A673 (cell line): Measurements from ENCODE around the gene ZNF107. TPM values are rescaled to one million over a fixed set of nuclear protein-coding genes. Genes with fewer than 3 reads are reported as not detected.

Experiments used
- BruUV-seq: library from RNA; stranded (reverse); fragments of 400-500 nt; replicated peaks from 2 replicates; lab custom pipeline; 2021; lab: Mats Ljungman, UMichigan
- CTCF ChIA-PET: fragments of 300-600 bp; sonication (Branson Sonifier 250); formaldehyde crosslinking; loops from one replicate; lab custom pipeline; 2022; ENCODE audit warnings: antibody characterized with exemption; lab: Charles Lee
- POLR2A ChIA-PET: fragments of 300-600 bp; sonication (Branson Sonifier 250); formaldehyde crosslinking; loops from one replicate; lab custom pipeline; 2022; ENCODE audit warnings: antibody characterized with exemption; ENCODE audit not compliant: low non-redundant PET; lab: Charles Lee
- DNase-seq: peaks from one replicate; pipeline ENCODE4 v3.0.0-alpha.2; 2015; ENCODE audit warnings: low spot score
- H3K27ac ChIP-seq: fragments of 200-600 bp; sonication (generic); 2 replicates; pipeline ENCODE4 v1.5.1; 2016; ENCODE audit warnings: mixed run types, low read depth, mild to moderate bottlenecking, mixed read lengths, antibody characterized with exemption, low read length; ENCODE audit not compliant: poor library complexity, severe bottlenecking
- H3K27me3 ChIP-seq: fragments of 200-600 bp; sonication (generic); replicated peaks from 2 replicates; pipeline ENCODE4 v1.6.1; 2017; ENCODE audit warnings: mixed run types, low read depth, mild to moderate bottlenecking, mixed read lengths, antibody characterized with exemption, low read length; ENCODE audit not compliant: insufficient read depth, poor library complexity
- H3K36me3 ChIP-seq: fragments of 200-600 bp; sonication (generic); 2 replicates; pipeline ENCODE4 v1.6.1; 2016; ENCODE audit warnings: mixed run types, mild to moderate bottlenecking, mixed read lengths, antibody characterized with exemption, low read length; ENCODE audit not compliant: insufficient read depth, poor library complexity, severe bottlenecking
- H3K4me1 ChIP-seq: fragments of 200-600 bp; sonication (generic); 2 replicates; pipeline ENCODE4 v1.6.1; 2017; ENCODE audit warnings: mixed run types, mild to moderate bottlenecking, mixed read lengths, antibody characterized with exemption, low read length; ENCODE audit not compliant: insufficient read depth, poor library complexity, severe bottlenecking
- H3K4me3 ChIP-seq: fragments of 200-600 bp; sonication (generic); 2 replicates; pipeline ENCODE4 v1.5.1; 2016; ENCODE audit warnings: low read depth, mixed run types, mild to moderate bottlenecking, mixed read lengths, low read length; ENCODE audit not compliant: poor library complexity, severe bottlenecking
- H3K9me3 ChIP-seq: fragments of 200-600 bp; sonication (generic); 2 replicates; pipeline ENCODE4 v1.6.1; 2016; ENCODE audit warnings: mixed run types, low read depth, mild to moderate bottlenecking, mixed read lengths, antibody characterized with exemption, low read length; ENCODE audit not compliant: poor library complexity, severe bottlenecking
- EZH2 ChIP-seq: fragments of 200-600 bp; sonication (generic); IDR thresholded peaks from 2 replicates; pipeline ENCODE4 v1.6.1; 2017; ENCODE audit warnings: borderline replicate concordance, low read depth, mild to moderate bottlenecking, mixed read lengths, antibody characterized with exemption, low read length; ENCODE audit not compliant: poor library complexity, severe bottlenecking
- intact Hi-C: fragments of 100-400 bp; cut with micrococcal nuclease; formaldehyde crosslinking; loops from one replicate; pipeline ENCODE4 v1.10.0; 2022; ENCODE audit not compliant: unreplicated experiment
- total RNA-seq: library from RNA; stranded (reverse); gene quantifications from 2 replicates; pipeline ENCODE4 v1.2.3, GENCODE V29; 2021
- TF ChIP-seq, protein P1 (sequence below): fragments of 300-800, 200-600 bp; sonication (generic); conservative IDR thresholded peaks from 2 replicates; pipeline ENCODE4 v1.5.1; 2017; ENCODE audit warnings: low read depth, mild to moderate bottlenecking, antibody characterized with exemption, low read length, moderate library complexity, mixed read lengths

The ZNF107 gene
- total RNA-seq, 1 experiment from 2014 or later = 8.3 TPM

GRCh38 chr7:64632029-64632428 is 33.9 kb upstream of the ZNF107 start:
- H3K9me3 ChIP-seq = peaks cover 10% of the 10 kb centered on the region
- H3K36me3 ChIP-seq = no peaks in the 10 kb centered on the region
- H3K27me3 ChIP-seq = no peaks in the 10 kb centered on the region
- DNase-seq = no peak
- TF ChIP-seq EZH2 = no peak
- TF ChIP-seq, protein P1, sequence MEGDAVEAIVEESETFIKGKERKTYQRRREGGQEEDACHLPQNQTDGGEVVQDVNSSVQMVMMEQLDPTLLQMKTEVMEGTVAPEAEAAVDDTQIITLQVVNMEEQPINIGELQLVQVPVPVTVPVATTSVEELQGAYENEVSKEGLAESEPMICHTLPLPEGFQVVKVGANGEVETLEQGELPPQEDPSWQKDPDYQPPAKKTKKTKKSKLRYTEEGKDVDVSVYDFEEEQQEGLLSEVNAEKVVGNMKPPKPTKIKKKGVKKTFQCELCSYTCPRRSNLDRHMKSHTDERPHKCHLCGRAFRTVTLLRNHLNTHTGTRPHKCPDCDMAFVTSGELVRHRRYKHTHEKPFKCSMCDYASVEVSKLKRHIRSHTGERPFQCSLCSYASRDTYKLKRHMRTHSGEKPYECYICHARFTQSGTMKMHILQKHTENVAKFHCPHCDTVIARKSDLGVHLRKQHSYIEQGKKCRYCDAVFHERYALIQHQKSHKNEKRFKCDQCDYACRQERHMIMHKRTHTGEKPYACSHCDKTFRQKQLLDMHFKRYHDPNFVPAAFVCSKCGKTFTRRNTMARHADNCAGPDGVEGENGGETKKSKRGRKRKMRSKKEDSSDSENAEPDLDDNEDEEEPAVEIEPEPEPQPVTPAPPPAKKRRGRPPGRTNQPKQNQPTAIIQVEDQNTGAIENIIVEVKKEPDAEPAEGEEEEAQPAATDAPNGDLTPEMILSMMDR = no peak
- intact Hi-C loops = no loop called here
- CTCF ChIA-PET = no interaction called here
- BruUV-seq = no TSS peak
- POLR2A ChIA-PET = no interaction called here
- no peaks in the 10 kb centered on the region for H3K4me1 ChIP-seq
- no peak overlapping the region for H3K4me3 ChIP-seq
- no peak overlapping the region for H3K27ac ChIP-seq

DNA sequence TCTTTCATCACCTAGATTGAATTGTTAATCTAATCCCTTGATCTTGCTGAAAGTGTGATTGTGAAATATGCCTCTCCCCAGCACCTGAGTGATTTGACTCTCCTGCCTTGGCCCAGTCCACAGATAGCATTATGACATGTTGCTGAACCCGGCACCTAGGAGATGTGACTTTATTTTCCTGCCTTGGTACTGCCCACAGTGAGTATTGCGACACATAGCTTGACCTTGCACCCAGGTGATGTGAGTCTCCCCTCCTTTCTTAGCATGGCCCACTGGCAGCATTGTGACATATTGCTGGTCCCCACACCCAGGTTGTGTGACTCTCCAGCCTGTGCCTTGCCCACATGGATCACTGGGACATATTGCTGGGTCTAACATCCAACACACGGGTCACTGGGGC is 32.5 kb upstream of the ZNF107 start:
- Histone ChIP-seq H3K4me3 (no peak overlapping the region), H3K27ac (no peak overlapping the region), H3K27me3 (no peaks in the 10 kb centered on the region), H3K4me1 (no peaks in the 10 kb centered on the region), H3K36me3 (no peaks in the 10 kb centered on the region), H3K9me3 (peaks cover 10% of the 10 kb centered on the region)
- no peak for TF ChIP-seq EZH2
- TF ChIP-seq, protein P1 = no peak
- ChIA-PET CTCF (no interaction called here), POLR2A (no interaction called here)
- no TSS peak for BruUV-seq
- no peak for DNase-seq
- intact Hi-C loops = no loop called here

GRCh38 chr7:64634406-64635062 is 31.4 kb upstream of the ZNF107 start:
- TF ChIP-seq EZH2 = no peak
- TF ChIP-seq, protein P1 = no peak
- Histone ChIP-seq H3K27me3 (no peaks in the 10 kb centered on the region), H3K27ac (no peak overlapping the region), H3K9me3 (peaks cover 10% of the 10 kb centered on the region), H3K36me3 (no peaks in the 10 kb centered on the region), H3K4me3 (no peak overlapping the region), H3K4me1 (no peaks in the 10 kb centered on the region)
- DNase-seq = no peak
- ChIA-PET CTCF (no interaction called here), POLR2A (no interaction called here)
- BruUV-seq = no TSS peak
- intact Hi-C loops = no loop called here
